Gastrocnemius medialis (tissue), 4 donors: ENCODE data around the gene RORB. TPM values are rescaled to one million over a fixed set of nuclear protein-coding genes. Genes with fewer than 3 reads are reported as not detected.

Experiments used
- ATAC-seq, 2 donors: fragments of 150-250 bp; one replicate each; pipeline ENCODE4 v1.9.1; 2016
- DNase-seq, 2 donors: peaks; one replicate each; pipeline ENCODE4 v3.0.0-alpha.2; 2019
- H3K27ac ChIP-seq, 4 donors: fragments of 200-600 bp; sonication (generic); 1 replicate in 1 of 4; 2 replicates in 3 of 4; pipeline ENCODE4 v1.5.1; 2016 to 2018; ENCODE audit warnings: mild to moderate bottlenecking in 2 of 4, moderate library complexity in 1 of 4
- H3K27me3 ChIP-seq, 3 donors: fragments of 200-600 bp; sonication (generic) in 2 of 3; 1 replicate in 1 of 3; 2 replicates in 2 of 3; pipeline versions ENCODE4 v1.5.1 to v1.6.0; 2016 to 2019; ENCODE audit warnings: mild to moderate bottlenecking in 1 of 3, moderate library complexity in 1 of 3
- H3K36me3 ChIP-seq, 2 donors: fragments of 200-600 bp; sonication (generic) in 1 of 2; one replicate each; pipeline ENCODE4 v1.5.1; 2017 to 2018
- H3K4me1 ChIP-seq, 2 donors: fragments of 200-600 bp; sonication (generic) in 1 of 2; one replicate each; pipeline ENCODE4 v1.5.1; 2016 to 2017; ENCODE audit warnings: mild to moderate bottlenecking in 2 of 2
- H3K4me3 ChIP-seq, 4 donors: fragments of 200-600 bp; sonication (generic) in 3 of 4; 1 replicate in 1 of 4; 2 replicates in 3 of 4; pipeline ENCODE4 v1.5.1; 2016 to 2019; ENCODE audit warnings: mild to moderate bottlenecking in 2 of 4
- H3K9me3 ChIP-seq, 3 donors: fragments of 200-600 bp; sonication (generic) in 2 of 3; 1 replicate in 1 of 3; 2 replicates in 2 of 3; pipeline ENCODE4 v1.5.1; 2016 to 2019
- POLR2A ChIP-seq, 2 donors: fragments of 450-650 bp; IDR thresholded peaks; one replicate each; pipeline ENCODE4 v1.6.1; 2017; ENCODE audit warnings: antibody characterized with exemption in 2 of 2, mild to moderate bottlenecking in 2 of 2, moderate library complexity in 2 of 2
- in situ Hi-C, 4 donors: fragments of 200-750 bp; cut with MboI; loops; one replicate each; pipeline versions ENCODE4 v1.15.0 to v1.8.0; 2017; ENCODE audit warnings: low sequenced_read_pairs in 4 of 4
- intact Hi-C: fragments of 100-400 bp; cut with DNase I; formaldehyde crosslinking; loops from one replicate; pipeline ENCODE4 v1.15.1; 2023; ENCODE audit warnings: low total_unique reads
- total RNA-seq, 4 donors: library from RNA; depleted of rRNA; stranded (reverse); fragments of >200 nt; gene quantifications; one replicate each; pipeline versions ENCODE4 v1.1.0 to v1.2.3, GENCODE V29; 2016
- TF ChIP-seq, protein P1 (sequence below), 5 experiments: fragments of 450-650 bp in 3 of 5; fragments of 200-600 bp in 2 of 5; sonication (generic) in 2 of 5; IDR thresholded peaks in 4 of 5; conservative IDR thresholded peaks in 1 of 5; 1 replicate in 4 of 5; 2 replicates in 1 of 5; pipeline ENCODE4 v1.5.1; 2016 to 2019; ENCODE audit warnings: antibody characterized with exemption in 5 of 5, mild to moderate bottlenecking in 3 of 5, moderate library complexity in 3 of 5

Gene RORB
- total RNA-seq, 4 donors from 2014 or later: 0.10 TPM; not detected in 3

GRCh38 chr9:74513221-74513620 lies 16.1 kb downstream of the RORB start:
- Histone ChIP-seq H3K9me3 (no peaks in the 10 kb centered on the region), H3K4me3 (no peak overlapping the region), H3K36me3 (no peaks in the 10 kb centered on the region), H3K27me3 (no peaks in the 10 kb centered on the region), H3K4me1 (no peaks in the 10 kb centered on the region), H3K27ac (no peak overlapping the region)
- TF ChIP-seq, protein P1, sequence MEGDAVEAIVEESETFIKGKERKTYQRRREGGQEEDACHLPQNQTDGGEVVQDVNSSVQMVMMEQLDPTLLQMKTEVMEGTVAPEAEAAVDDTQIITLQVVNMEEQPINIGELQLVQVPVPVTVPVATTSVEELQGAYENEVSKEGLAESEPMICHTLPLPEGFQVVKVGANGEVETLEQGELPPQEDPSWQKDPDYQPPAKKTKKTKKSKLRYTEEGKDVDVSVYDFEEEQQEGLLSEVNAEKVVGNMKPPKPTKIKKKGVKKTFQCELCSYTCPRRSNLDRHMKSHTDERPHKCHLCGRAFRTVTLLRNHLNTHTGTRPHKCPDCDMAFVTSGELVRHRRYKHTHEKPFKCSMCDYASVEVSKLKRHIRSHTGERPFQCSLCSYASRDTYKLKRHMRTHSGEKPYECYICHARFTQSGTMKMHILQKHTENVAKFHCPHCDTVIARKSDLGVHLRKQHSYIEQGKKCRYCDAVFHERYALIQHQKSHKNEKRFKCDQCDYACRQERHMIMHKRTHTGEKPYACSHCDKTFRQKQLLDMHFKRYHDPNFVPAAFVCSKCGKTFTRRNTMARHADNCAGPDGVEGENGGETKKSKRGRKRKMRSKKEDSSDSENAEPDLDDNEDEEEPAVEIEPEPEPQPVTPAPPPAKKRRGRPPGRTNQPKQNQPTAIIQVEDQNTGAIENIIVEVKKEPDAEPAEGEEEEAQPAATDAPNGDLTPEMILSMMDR (IDR thresholded peaks at IDR 0.05 in 4 of 5, conservative IDR thresholded peaks at IDR 0.05 in 1 of 5): no peak
- TF ChIP-seq POLR2A (IDR thresholded peaks at IDR 0.05): no peak
- in situ Hi-C loops: no loop called here
- ATAC-seq (no peak), DNase-seq (no peak)
- intact Hi-C loops: no loop called here

DNA sequence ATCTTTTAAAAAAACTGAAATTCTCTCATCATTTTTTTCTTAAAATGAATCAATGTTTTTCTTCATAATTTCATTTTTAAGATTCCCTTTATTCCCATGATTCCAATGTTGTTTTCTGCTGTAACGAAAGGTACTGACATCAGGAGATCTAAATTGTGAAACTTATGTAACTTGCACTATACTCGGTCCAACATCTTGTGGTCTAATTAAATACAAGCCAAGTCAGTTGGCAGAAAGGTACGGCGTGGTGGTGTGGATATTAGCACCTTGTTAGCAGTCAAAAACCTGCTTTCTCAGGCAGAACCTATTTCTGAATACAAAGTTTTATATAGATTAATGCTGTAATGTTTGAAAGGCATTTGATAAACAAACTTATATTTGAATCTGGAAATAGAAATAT lies 20.1 kb downstream of the RORB start:
- Histone ChIP-seq H3K9me3 (no peaks in the 10 kb centered on the region), H3K27ac (no peak overlapping the region), H3K4me3 (no peak overlapping the region), H3K27me3 (no peaks in the 10 kb centered on the region), H3K36me3 (no peaks in the 10 kb centered on the region), H3K4me1 (no peaks in the 10 kb centered on the region)
- ATAC-seq: no peak
- TF ChIP-seq POLR2A (IDR thresholded peaks at IDR 0.05): no peak
- TF ChIP-seq, protein P1 (IDR thresholded peaks at IDR 0.05 in 4 of 5, conservative IDR thresholded peaks at IDR 0.05 in 1 of 5): no peak
- in situ Hi-C loops: no loop called here
- no peak for DNase-seq
- intact Hi-C loops: no loop called here

GRCh38 chr9:74519419-74519818 lies 22.3 kb downstream of the RORB start:
- Histone ChIP-seq H3K4me3 (no peak overlapping the region), H3K36me3 (no peaks in the 10 kb centered on the region), H3K27ac (no peak overlapping the region), H3K9me3 (no peaks in the 10 kb centered on the region), H3K4me1 (no peaks in the 10 kb centered on the region), H3K27me3 (no peaks in the 10 kb centered on the region)
- in situ Hi-C loops: no loop called here
- intact Hi-C loops: no loop called here
- no peak for TF ChIP-seq POLR2A (IDR thresholded peaks at IDR 0.05)
- TF ChIP-seq, protein P1 (IDR thresholded peaks at IDR 0.05 in 4 of 5, conservative IDR thresholded peaks at IDR 0.05 in 1 of 5): no peak
- DNase-seq (no peak), ATAC-seq (no peak)

- in situ Hi-C loops: no loop called here
- no peaks in the 10 kb centered on the region for H3K27me3 ChIP-seq
- no peak for TF ChIP-seq POLR2A (IDR thresholded peaks at IDR 0.05)
- TF ChIP-seq, protein P1 (IDR thresholded peaks at IDR 0.05 in 4 of 5, conservative IDR thresholded peaks at IDR 0.05 in 1 of 5): no peak
- ATAC-seq (no peak), DNase-seq (no peak)
- no peaks in the 10 kb centered on the region for H3K4me1 ChIP-seq
- H3K27ac ChIP-seq: no peak overlapping the region
- no peaks in the 10 kb centered on the region for H3K36me3 ChIP-seq
- H3K9me3 ChIP-seq: no peaks in the 10 kb centered on the region
- H3K4me3 ChIP-seq: no peak overlapping the region
- intact Hi-C loops: no loop called here
Measured at GRCh38 chr9:74521009-74521408, 23.9 kb downstream of the RORB start.

GRCh38 chr9:74524289-74524688 lies 27.2 kb downstream of the RORB start:
- no peak for DNase-seq
- H3K27me3 ChIP-seq: no peaks in the 10 kb centered on the region
- intact Hi-C loops: no loop called here
- no peaks in the 10 kb centered on the region for H3K9me3 ChIP-seq
- in situ Hi-C loops: no loop called here
- H3K4me1 ChIP-seq: no peaks in the 10 kb centered on the region
- H3K36me3 ChIP-seq: no peaks in the 10 kb centered on the region
- H3K27ac ChIP-seq: no peak overlapping the region
- no peak overlapping the region for H3K4me3 ChIP-seq
- no peak for TF ChIP-seq POLR2A (IDR thresholded peaks at IDR 0.05)
- TF ChIP-seq, protein P1 (IDR thresholded peaks at IDR 0.05 in 4 of 5, conservative IDR thresholded peaks at IDR 0.05 in 1 of 5): no peak
- no peak for ATAC-seq
